Fibroblast of skin of left quadriceps (primary cell): ENCODE data around the gene GPR84.

Experiments
- DNase-seq, 2 experiments: peaks; one replicate each; pipeline ENCODE4 v3.0.0-alpha.2; 2013; ENCODE audit warnings: low read depth in 2 of 2

The GPR84 gene

DNA sequence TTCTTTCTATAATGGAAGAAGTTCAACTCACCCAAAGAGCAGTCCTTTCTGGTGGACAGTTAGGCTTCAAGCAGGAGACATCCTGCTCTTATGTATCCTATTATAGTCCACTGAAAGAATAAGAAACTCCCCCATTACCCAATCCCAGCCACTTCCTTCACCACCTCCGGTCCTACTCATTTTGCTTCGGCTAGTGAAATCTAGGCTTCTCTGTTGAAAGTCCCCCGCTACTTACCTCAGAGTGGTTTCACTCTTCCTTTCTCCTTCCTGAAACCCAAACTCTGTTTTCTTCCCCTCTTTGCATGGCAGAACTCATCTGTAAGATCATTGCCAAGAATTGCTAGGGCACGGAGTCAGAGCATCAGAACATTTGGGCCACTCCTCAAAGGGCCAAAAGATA lies at the start of gene GPR84:
GPR84 (minus strand) TSS at position 74 of the 400 bp plus-strand sequence. CDS start 635 bp downstream, outside the sequence.
- no peak for DNase-seq

DNA sequence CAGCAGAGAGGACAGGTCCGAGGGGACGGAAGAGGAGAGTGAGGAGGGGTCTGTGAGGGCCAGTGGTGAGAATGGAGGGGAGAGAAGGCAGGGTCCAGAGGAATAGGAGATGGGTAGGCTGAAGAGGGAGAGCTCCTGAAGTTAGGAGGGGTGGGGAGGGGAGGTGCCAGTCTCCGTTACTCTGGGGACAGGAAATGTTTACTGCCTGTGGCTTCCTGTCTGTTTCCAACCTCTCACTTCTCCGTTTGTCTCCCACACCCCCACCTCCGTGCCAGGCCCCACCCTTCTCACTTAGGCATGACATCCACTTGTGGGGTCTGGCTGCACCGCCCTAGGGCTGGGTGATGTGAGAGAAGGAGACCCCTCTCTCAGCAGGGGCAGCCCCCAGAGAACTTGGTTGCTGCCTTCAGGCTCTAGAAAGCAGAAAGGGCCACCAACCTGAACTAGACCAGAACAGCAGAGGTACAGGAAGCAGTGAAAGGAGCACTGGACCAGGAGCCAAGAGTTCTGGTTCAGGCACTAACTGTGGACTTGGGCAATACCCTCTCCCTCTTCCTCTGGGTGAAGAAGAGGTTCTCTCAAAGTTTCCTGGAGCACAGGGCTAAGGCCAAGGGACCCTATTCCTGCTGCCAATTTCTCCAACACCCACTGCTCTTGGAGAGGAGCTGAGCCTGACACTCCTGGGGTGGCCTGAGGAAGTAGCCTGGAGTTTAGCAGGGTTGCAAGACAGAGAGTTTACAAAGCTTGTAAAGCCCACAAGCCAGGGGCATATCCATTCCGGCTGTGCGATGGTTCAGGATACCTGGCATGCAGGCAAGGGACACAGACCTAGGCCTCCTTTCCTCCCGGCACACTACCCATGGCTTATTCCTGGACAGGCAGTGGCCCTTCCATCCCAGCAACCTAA lies 49.3 kb upstream of the GPR84 start:
- no peak for DNase-seq

- DNase-seq, result no peak
Measured at GRCh38 chr12:54412786-54413185, 48.5 kb upstream of the GPR84 start.

DNA sequence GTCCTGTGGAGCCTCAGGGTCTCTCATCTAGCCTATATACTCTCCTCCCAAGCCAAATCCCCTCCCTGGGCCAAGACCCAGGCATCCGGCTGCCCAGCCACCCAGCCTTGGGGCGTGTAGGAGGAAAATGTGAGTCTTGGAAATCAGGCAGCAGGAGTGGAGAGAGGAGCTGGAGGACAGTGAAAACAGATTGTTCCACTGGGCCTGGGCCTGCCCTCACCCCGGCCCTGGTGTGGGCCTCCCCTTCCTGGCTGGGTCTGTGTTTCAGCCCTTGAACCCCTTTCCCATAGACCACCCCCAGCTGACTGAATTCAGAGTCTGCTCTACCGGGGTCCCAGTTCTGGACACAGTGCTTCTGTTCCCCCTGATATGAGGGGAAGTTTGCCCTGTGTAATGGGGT lies 48.1 kb upstream of the GPR84 start:
- DNase-seq, result no peak

DNA sequence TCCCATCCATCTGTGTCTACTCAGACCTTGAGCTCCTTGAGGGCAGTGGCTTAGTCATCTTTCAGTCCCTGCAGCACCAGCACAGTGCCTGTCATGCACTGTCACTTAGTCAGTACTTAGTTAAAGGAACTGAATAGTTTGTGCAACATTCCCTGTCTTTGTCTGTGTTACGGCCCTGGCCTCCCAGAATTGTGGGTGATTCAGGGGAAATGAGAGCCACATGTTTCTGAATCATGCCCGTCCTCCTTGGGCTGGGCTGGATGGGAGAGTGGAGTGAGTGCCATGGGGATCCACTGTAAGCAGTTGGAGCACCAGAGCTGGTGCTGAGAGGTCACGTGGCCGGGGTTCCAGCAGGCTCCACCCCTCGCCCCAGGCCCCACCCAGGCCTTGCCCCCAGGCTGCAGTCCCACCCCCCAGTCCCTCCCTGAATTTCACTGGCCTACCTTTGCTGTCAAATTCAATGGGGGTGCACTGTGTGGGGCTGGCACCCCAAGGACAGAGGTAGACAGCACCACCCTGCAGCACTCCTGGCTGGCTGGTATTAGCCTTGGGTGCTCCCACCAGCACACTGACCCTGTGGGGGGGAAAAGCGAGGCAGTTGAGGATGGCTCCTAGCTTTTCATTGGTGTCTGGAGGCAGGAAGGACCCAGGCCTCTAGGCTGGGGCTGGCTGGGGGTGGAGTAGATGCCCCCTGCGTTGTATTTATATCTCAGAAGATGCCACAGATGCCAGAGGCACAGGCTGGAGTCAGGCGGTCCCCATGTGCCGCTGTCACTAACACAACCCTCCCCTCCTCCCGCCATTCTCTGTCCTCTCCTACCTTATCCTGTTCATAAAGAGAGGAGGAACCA lies 47.3 kb upstream of the GPR84 start:
- peak; percentile 92 for DNase-seq

DNA sequence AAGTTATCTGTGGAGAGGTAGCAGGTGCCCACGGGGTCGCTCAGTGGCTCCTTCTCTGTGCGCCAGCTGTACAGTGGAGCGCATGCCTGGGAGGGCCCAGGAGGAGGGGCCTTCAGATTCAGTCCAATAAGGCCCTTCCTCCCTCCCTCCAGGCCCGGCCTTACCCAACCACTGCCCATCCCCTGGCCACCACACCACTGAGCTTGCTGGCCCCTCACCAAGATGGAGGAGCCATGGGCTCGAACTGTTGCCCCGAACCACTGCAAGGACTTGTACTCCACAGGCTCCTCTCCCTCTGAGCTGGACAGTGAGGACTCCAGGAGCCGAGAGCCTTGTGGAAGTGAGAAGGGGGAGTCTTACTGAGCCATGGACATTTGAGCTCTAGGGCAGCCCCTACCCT lies 45.0 kb upstream of the GPR84 start:
- no peak for DNase-seq

GRCh38 chr12:54407183-54407905 lies 43.1 kb upstream of the GPR84 start:
- no peak for DNase-seq

GRCh38 chr12:54405573-54405972 lies 41.3 kb upstream of the GPR84 start:
- DNase-seq, result no peak

GRCh38 chr12:54405106-54405505 lies 40.8 kb upstream of the GPR84 start:
- DNase-seq, result no peak

- DNase-seq, result no peak
Measured at GRCh38 chr12:54404061-54405004, 40.0 kb upstream of the GPR84 start.

DNA sequence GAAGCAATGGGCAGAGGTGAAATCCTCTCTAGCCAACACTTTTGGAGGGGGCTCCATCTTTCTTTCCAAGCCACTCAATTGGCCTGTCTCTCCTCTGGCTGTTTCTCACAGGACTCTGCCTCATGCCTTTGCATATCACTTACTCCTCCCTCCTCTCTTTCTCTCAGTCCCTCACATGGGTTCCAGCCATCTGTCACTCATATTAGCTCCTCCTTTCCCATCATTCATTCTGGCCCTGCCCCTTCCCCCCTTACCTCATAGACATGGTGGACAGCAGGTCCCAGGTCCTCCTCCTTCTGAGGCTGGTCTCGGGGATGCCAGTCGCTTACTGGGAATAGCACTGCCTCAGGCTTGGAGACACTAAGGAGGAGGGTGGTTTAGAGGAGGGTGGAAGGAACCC lies 36.8 kb upstream of the GPR84 start:
- DNase-seq, result no peak

GRCh38 chr12:54398995-54399793 lies 34.9 kb upstream of the GPR84 start:
- peak; percentile 67 to 69 for DNase-seq

DNA sequence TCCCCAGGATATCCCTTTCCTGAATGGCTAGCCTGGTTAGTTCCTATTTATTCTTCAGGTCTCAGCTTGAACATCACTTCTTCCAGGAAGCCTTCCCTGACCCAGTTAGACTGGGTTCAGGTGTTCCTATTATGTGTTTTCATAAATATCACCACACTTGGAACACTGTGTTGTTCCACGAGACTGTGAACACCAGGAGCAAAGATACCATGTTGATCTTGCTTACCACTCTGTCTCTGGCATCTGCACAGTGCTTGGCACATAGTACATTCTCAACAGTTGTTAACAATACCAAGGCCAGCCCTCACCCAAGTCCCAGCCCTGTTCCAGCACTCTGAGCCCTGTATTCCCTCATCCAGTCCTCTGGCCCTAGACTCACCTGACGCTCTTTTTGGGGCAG lies 33.9 kb upstream of the GPR84 start:
- no peak for DNase-seq

- no peak for DNase-seq
Measured at GRCh38 chr12:54397157-54397556, 32.9 kb upstream of the GPR84 start.

- no peak for DNase-seq
Measured at GRCh38 chr12:54395545-54395944, 31.3 kb upstream of the GPR84 start.

DNA sequence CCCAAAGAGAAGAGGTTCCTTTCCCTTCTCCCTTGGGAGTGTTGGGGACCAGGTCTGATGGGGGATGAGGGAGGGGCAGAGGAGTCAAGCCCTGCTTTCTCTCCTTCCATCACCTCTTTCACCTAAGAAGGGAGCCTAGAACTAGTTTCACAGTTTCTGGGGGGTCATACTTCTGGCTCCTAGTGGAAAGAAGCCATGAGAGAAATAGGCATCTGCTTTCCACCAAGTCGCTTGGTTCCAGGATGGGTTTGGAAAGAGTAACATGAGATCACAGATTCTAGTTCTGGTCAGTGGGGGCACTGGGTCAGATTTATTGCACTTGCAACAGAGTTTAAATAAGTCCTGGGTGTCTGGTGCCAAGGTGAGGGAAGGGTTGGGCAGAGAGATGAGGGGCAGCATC lies 30.7 kb upstream of the GPR84 start:
- DNase-seq, result no peak

- DNase-seq, result peak in 1 of 2 experiments; percentile 29
Measured at GRCh38 chr12:54394281-54394719, 30.0 kb upstream of the GPR84 start.

- no peak for DNase-seq
Measured at GRCh38 chr12:54393743-54394142, 29.5 kb upstream of the GPR84 start.

DNA sequence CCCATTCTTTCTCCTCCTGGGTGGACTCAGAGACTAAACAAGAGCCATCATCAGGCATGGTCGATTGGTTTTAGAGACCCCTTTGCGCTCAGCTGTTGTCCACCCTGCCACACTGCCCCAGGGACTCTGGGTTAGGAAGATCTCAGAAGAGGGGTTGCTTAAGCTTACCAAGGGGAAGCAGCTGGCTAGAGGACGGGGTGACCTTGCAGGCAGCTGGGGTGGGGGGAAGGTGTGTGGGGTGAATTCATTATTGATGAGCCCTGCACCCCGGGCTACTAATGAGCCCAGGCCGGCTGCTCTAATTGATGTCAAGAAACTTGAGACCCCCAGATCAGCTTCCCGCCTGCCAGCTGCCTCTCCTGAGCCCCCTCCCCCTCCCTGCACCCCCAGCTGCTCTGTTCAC lies 28.9 kb upstream of the GPR84 start:
- no peak for DNase-seq
